HL-60 (cell line): ENCODE data around the gene IQSEC1.

ENCODE experiments used
- POLR2AphosphoS5 ChIP-seq: IDR thresholded peaks from 2 replicates; pipeline ENCODE4 v1.6.1; 2012; ENCODE audit warnings: low read depth
- SPI1 ChIP-seq: IDR thresholded peaks from 2 replicates; pipeline ENCODE4 v1.6.1; 2012; ENCODE audit warnings: low read depth, mild to moderate bottlenecking, borderline replicate concordance
- TF ChIP-seq, protein P1 (sequence below): IDR thresholded peaks from one replicate; pipeline ENCODE4 v1.5.1; 2011; ENCODE audit warnings: low read length, control low read depth, inconsistent platforms; ENCODE audit not compliant: insufficient read depth
- TF ChIP-seq, protein P2 (sequence below): IDR thresholded peaks from 2 replicates; pipeline ENCODE4 v1.6.1; 2012; ENCODE audit warnings: low read depth; ENCODE audit not compliant: insufficient replicate concordance

DNA sequence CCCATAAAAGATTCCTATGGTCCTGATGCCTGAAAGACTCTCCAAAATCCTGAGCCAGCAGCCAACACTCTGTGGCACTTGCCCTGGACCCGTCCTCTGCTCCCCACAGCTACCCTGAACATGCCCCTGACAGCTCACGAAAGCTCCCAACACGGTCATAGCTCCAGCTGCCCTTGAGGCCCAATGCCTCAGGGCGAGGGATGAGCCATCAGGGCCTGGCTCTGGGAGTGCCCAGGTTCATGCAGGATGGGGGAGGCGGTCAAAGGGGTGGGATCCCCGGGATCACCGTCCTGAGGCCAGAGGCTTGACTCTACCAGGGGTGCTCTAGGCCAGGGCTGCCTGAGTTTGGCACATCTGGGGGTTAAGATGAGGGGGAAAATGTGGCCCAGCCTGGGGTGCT is 159.1 kb downstream of the IQSEC1 start:
- TF ChIP-seq, protein P1, sequence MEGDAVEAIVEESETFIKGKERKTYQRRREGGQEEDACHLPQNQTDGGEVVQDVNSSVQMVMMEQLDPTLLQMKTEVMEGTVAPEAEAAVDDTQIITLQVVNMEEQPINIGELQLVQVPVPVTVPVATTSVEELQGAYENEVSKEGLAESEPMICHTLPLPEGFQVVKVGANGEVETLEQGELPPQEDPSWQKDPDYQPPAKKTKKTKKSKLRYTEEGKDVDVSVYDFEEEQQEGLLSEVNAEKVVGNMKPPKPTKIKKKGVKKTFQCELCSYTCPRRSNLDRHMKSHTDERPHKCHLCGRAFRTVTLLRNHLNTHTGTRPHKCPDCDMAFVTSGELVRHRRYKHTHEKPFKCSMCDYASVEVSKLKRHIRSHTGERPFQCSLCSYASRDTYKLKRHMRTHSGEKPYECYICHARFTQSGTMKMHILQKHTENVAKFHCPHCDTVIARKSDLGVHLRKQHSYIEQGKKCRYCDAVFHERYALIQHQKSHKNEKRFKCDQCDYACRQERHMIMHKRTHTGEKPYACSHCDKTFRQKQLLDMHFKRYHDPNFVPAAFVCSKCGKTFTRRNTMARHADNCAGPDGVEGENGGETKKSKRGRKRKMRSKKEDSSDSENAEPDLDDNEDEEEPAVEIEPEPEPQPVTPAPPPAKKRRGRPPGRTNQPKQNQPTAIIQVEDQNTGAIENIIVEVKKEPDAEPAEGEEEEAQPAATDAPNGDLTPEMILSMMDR: no peak
- TF ChIP-seq POLR2AphosphoS5 (no peak), SPI1 (no peak)
- TF ChIP-seq, protein P2, sequence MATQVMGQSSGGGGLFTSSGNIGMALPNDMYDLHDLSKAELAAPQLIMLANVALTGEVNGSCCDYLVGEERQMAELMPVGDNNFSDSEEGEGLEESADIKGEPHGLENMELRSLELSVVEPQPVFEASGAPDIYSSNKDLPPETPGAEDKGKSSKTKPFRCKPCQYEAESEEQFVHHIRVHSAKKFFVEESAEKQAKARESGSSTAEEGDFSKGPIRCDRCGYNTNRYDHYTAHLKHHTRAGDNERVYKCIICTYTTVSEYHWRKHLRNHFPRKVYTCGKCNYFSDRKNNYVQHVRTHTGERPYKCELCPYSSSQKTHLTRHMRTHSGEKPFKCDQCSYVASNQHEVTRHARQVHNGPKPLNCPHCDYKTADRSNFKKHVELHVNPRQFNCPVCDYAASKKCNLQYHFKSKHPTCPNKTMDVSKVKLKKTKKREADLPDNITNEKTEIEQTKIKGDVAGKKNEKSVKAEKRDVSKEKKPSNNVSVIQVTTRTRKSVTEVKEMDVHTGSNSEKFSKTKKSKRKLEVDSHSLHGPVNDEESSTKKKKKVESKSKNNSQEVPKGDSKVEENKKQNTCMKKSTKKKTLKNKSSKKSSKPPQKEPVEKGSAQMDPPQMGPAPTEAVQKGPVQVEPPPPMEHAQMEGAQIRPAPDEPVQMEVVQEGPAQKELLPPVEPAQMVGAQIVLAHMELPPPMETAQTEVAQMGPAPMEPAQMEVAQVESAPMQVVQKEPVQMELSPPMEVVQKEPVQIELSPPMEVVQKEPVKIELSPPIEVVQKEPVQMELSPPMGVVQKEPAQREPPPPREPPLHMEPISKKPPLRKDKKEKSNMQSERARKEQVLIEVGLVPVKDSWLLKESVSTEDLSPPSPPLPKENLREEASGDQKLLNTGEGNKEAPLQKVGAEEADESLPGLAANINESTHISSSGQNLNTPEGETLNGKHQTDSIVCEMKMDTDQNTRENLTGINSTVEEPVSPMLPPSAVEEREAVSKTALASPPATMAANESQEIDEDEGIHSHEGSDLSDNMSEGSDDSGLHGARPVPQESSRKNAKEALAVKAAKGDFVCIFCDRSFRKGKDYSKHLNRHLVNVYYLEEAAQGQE: no peak
